NCI-H2081 (cell line): ENCODE results near the gene MAGI2.

Experiments
- DNase-seq, 2 experiments: peaks; one replicate each; lab custom pipeline; 2025; lab: John Stamatoyannopoulos, UW

The MAGI2 gene

GRCh38 chr7:79302293-79302692 lies 151.2 kb downstream of the MAGI2 start:
- DNase-seq, result no peak

DNA sequence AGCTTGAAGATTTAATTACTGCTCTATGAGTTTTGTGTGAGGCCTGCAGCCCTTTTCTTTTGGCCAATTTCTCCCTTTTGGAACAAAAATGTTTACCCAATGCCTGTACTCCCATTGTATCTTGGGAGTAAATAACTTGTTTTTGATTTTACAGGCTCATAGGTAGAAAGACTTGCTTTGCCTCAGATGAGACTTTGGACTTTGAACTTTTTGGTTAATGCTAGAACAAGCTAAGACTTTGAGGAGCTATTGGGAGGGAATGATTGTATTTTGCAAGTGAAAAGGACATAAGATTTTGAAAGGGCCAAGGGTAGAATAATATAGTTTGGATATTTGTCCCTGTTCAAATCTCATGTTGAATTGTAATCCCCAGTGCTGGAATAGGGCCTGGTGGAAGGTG lies 152.0 kb downstream of the MAGI2 start:
- no peak for DNase-seq

GRCh38 chr7:79300573-79300972 lies 152.9 kb downstream of the MAGI2 start:
- no peak for DNase-seq

GRCh38 chr7:79298145-79298760 lies 155.2 kb downstream of the MAGI2 start:
- DNase-seq, result peak; percentile 47 to 69

DNA sequence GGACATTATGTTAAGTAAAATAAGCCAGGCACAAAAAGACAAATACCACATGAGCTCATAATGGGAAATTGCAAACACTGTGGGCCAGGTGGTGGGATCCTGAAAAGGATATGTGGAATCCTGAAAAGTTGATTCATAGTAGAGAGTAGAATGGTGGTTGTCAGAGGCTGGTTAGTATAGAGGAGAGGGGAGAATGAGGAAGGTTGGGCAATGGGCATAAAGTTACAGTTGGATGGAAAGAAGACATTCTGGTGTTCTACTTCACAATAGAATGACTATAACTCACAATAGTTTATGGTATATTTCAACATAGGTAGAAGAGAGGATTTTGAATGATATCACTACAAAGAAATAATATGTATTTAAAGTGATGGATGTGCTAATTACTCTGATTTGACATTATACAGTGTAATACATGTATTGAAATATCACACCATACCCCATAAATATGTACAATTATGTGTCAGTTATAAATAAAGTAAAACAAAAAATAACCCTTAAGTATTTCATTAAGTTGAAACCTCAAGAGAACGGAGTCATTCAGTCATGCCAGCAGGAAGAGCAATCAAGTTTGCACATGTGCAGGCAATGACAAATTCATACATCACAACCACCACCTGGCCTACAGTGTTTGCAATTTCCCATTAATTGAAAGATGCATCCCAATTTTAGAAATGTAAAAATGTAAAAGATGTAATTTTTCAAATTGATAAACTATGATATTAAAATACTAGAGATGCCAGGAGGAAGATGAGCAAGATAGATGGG lies 156.7 kb downstream of the MAGI2 start:
- no peak for DNase-seq

GRCh38 chr7:79293655-79294142 lies 159.8 kb downstream of the MAGI2 start:
- DNase-seq, result peak in 1 of 2 experiments; percentile 70

- no peak for DNase-seq
These were observed 160.6 kb downstream of the MAGI2 start for GRCh38 chr7:79292834-79293233.

- DNase-seq, result no peak
These were observed 162.0 kb downstream of the MAGI2 start for GRCh38 chr7:79291498-79291865.

DNA sequence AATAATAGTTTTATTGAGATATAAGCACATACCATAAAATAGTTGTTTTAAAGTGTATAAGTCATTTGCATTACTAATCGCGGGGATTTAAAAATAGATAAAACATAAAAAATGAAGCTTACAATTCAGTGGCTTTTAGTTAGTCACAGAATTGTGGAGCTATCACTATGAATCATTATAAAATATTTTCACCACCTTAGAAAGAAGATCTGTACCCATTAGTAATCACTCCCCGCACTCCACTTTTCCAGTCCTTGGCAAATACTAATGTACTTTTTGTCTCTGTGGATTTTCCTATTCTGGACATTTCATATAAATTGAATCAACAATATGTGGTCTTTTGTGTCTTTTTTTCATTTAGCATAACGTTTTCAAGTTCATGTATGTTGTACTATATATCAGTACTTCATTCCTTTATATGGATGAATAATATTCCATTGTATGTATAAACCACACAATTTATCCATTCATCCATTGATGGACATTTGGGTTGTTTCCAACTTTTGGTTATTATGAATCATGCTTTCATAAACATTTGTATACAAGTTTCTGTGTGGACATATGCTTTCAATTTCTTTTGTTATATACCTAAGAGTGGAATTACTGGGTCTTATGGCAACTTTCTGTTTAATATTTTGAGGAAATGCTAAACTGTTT lies 162.5 kb downstream of the MAGI2 start:
- DNase-seq, result no peak

DNA sequence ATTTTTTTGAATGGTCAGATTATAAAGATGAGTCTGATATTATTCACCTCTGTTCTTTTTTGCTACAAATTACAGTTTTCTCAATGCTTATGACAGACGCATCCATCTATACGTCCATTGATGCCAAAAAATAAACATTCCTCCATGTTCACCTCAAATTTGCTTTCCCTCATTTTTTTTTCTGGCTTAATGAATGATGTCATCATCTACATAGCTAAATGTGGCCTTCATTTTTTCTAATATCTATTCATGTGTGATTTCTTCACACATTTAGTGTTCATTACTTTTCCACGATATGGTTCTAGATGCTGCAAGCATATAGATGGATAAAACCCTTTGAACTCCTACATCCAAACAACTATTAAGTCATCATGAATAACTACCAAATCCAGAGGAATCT lies 163.1 kb downstream of the MAGI2 start:
- DNase-seq, result no peak

DNA sequence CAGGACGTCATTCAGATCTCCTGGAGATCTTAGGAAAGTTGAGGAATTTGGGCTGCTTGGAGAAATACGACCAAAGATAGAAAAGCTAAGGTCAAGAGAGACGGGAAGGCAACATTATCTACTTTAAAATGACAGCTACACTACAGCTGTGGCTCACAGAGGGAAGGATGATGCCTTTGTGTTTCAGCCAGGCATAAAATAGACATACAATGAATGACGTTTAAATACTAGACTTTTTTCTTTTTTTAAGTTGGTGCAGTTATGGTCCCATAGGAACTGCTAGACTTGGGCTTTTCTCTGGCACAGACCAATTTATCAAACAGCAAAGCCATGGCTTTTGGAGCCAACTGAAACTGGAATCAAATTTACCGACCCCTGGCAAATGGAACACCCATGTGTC lies 164.8 kb downstream of the MAGI2 start:
- no peak for DNase-seq

DNA sequence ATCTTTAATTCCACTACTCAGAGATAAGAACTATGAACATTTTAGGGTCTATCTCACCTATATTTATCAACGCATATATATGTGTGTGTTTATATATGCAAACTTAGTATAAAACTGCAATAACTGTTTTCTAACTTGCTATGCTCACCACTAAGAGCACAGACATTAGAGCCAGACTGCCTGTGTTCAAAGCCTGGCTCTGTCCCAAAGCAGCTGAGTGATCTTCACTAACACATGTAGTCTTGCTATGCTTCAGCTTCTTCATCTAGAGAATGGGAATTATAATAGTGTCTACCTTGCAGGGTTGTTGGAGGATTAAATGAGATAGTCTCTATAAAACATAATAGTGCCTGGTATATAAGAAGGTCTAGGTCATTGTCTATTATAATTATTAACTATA lies 165.5 kb downstream of the MAGI2 start:
- DNase-seq, result no peak

DNA sequence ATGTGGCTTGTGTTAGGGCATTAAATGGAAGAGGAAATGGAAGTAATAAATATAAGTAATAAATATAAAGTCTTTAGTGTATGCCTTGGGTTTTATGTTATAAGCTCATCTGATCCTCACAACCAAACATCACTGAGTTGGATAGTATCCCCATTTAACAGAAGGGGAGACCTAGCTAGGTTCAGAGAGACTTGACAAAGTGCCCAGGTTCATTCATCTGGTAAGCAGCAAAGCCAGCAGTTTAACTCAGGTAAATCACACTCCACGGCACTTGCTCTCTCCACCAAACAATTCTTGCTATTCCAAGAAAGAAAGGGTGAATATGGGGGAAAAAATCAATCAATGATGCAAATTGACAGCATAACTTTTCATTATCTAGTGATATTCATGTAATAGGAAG lies 167.3 kb downstream of the MAGI2 start:
- DNase-seq, result no peak

- DNase-seq, result no peak
These were observed 167.7 kb downstream of the MAGI2 start for GRCh38 chr7:79285756-79286155.

DNA sequence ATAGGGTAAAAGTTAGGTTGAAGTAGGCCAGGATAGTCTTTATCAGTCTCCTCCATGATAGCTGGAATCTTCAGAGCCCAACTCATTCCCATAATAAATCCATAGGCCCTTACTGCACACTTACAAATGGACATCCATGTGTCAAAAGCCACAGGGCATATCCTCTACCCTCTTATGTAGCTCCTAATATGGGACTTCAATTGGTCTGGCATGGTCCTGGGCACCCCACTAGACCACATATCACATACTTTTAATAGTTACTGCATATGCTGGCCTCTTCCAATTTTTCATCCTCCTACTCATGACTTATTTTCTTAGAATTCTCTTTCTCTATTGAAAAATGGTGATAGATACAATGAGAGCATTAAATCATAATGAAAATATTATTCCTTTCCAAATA lies 169.3 kb downstream of the MAGI2 start:
- DNase-seq, result no peak

- no peak for DNase-seq
These were observed 170.4 kb downstream of the MAGI2 start for GRCh38 chr7:79282882-79283602.

- DNase-seq, result peak in 1 of 2 experiments; percentile 53
These were observed 171.3 kb downstream of the MAGI2 start for GRCh38 chr7:79282070-79282694.

DNA sequence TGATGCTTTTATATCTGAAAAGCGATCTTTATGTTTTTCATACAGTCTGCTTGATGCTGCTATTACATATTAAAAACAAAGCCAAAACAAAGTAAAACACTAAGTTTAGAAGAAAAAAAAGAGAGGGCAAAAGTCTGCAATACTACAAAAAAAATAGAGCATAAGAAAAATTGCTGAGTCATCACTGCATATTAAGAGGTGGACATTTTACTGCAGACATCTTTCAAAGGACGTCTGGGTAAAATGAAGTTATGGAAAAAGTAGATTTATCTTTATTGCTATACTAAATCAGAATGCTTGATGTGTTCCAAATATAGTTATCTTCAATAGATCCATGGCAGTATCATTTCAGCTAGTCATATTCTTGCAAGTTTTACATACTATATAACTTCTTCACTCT lies 172.0 kb downstream of the MAGI2 start:
- no peak for DNase-seq

GRCh38 chr7:79272938-79273337 lies 180.5 kb downstream of the MAGI2 start:
- no peak for DNase-seq

DNA sequence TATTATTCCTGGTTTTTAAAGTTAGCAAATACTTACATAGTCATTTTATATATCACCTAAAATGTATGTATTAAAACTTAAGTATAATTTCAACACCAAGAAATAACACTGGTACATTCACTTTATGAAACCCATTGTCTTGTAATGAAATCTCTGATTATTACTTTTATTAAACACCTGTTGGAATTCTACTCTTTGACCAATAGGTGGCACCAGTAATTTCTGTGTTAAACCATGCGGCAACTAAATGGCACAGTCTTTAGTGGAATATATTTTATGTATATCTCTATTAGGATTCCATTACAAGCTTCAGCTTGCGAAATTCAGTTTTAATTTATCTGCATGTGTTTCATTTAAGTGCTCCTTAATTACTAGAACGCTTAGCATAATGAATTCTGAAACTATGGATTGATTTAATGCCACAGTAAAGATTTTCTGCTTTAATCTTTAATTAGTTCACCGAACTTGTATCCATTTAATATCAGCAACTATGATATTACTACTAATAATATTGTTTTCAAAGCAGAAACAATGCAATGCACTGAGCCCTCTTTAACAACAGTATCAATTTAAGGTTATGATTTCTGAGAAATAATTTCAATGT lies 181.3 kb downstream of the MAGI2 start:
- DNase-seq, result peak; percentile 65 to 72

GRCh38 chr7:79268730-79269129 lies 184.7 kb downstream of the MAGI2 start:
- peak; percentile 35 to 81 for DNase-seq

GRCh38 chr7:79258826-79259225 lies 194.6 kb downstream of the MAGI2 start:
- no peak for DNase-seq
